HepG2 (cell line): Measurements from ENCODE around the gene XPR1. TPM values are rescaled to one million over a fixed set of nuclear protein-coding genes. Genes with fewer than 3 reads are reported as not detected.

ENCODE experiments used
- ATAC-seq: fragments of 200-7000 bp; cut with Tn5 transposase; 3 replicates; pipeline ENCODE4 v1.9.1; 2020; ENCODE audit warnings: mild to moderate bottlenecking, moderate library complexity
- BruUV-seq: library from RNA; stranded (reverse); fragments of 400-500 nt; replicated peaks from 2 replicates; lab custom pipeline; 2021; lab: Mats Ljungman, UMichigan
- CTCF ChIA-PET: fragments of 300-600 bp; formaldehyde crosslinking; extraction: SDS; loops from one replicate; lab custom pipeline; 2021; ENCODE audit warnings: low total read pairs, inconsistent platforms, low intra/inter-chr PET ratio; lab: Yijun Ruan, JAX
- POLR2A ChIA-PET: fragments of 350-600 bp; sonication (Branson Sonifier 250); formaldehyde crosslinking; loops from one replicate; lab custom pipeline; 2020; ENCODE audit warnings: antibody characterized with exemption, inconsistent platforms; lab: Yijun Ruan, JAX
- DNase-seq: peaks from one replicate; pipeline ENCODE4 v3.0.0-alpha.2; 2015; ENCODE audit warnings: low spot score
- FAIRE-seq: peaks from 3 replicates; lab custom pipeline; 2011; peaks lifted over from hg19 to GRCh38; lab: Jason Lieb, UNC
- H2AFZ ChIP-seq: one replicate; pipeline ENCODE4 v1.6.1; 2011; ENCODE audit warnings: low read length, inconsistent platforms
- H3K27ac ChIP-seq: fragments of 300-600 bp; 3 replicates; pipeline ENCODE4 v1.8.0; 2011; ENCODE audit warnings: mixed run types, mild to moderate bottlenecking, mixed read lengths, low read length, inconsistent platforms; ENCODE audit not compliant: insufficient read depth; ENCODE audit errors: extremely low read length
- H3K27me3 ChIP-seq, 2 experiments: fragments of 200-600 bp in 1 of 2; 2 replicates in 1 of 2; 3 replicates in 1 of 2; pipeline versions ENCODE4 v1.6.0 to v1.8.0; 2011; ENCODE audit warnings: low read length in 2 of 2, mild to moderate bottlenecking in 2 of 2, moderate library complexity in 2 of 2, inconsistent platforms in 1 of 2; ENCODE audit not compliant: insufficient read depth in 2 of 2, control insufficient read depth in 1 of 2
- H3K36me3 ChIP-seq, 2 experiments: fragments of 200-600 bp in 1 of 2; replicated peaks in 1 of 2; 2 replicates in 1 of 2; 3 replicates in 1 of 2; pipeline versions ENCODE4 v1.5.1 to v1.8.0; 2011; ENCODE audit warnings: low read length in 2 of 2, inconsistent platforms in 1 of 2; ENCODE audit not compliant: insufficient read depth in 2 of 2, control insufficient read depth in 1 of 2
- H3K4me1 ChIP-seq: 2 replicates; pipeline ENCODE4 v1.5.1; 2012; ENCODE audit warnings: low read length, inconsistent platforms; ENCODE audit not compliant: insufficient read depth
- H3K4me2 ChIP-seq: 2 replicates; pipeline ENCODE4 v1.6.0; 2011; ENCODE audit warnings: low read depth, low read length, inconsistent platforms
- H3K4me3 ChIP-seq, 3 experiments: fragments of 200-600 bp in 1 of 3; sonication (generic), shearing (Covaris generic) in 1 of 3; replicated peaks in 1 of 3; 2 replicates each; pipeline ENCODE4 v1.5.1; 2011 to 2016; ENCODE audit warnings: low read length in 3 of 3, inconsistent platforms in 2 of 3, low read depth in 2 of 3, mild to moderate bottlenecking in 2 of 3, control low read depth in 1 of 3, mixed read lengths in 1 of 3; ENCODE audit not compliant: insufficient read depth in 1 of 3
- H3K79me2 ChIP-seq: one replicate; pipeline ENCODE4 v1.6.1; 2011; ENCODE audit warnings: low read length, inconsistent platforms; ENCODE audit not compliant: insufficient read depth
- H3K9ac ChIP-seq: 2 replicates; pipeline ENCODE4 v1.6.0; 2011; ENCODE audit warnings: mild to moderate bottlenecking, low read depth, low read length, inconsistent platforms; ENCODE audit not compliant: insufficient read depth
- H3K9me3 ChIP-seq: 2 replicates; pipeline ENCODE4 v1.5.1; 2012; ENCODE audit warnings: mild to moderate bottlenecking, low read length
- H4K20me1 ChIP-seq: 2 replicates; pipeline ENCODE4 v1.6.0; 2011; ENCODE audit warnings: inconsistent platforms, mild to moderate bottlenecking, low read length, moderate library complexity; ENCODE audit not compliant: insufficient read depth
- ATF1 ChIP-seq: IDR thresholded peaks from 2 replicates; pipeline ENCODE4 v1.6.1; 2016; ENCODE audit warnings: mild to moderate bottlenecking, control low read depth
- FOSL2 ChIP-seq: sonication (generic); formaldehyde crosslinking; IDR thresholded peaks from 2 replicates; pipeline ENCODE4 v1.4.0; 2020; ENCODE audit warnings: missing genetic modification reagents
- MAFG ChIP-seq: sonication (generic); formaldehyde crosslinking; IDR thresholded peaks from 2 replicates; pipeline ENCODE4 v1.5.1; 2020; ENCODE audit warnings: mild to moderate bottlenecking, missing genetic modification reagents
- NR2F1 ChIP-seq, 2 experiments: fragments of 450-650 bp in 1 of 2; formaldehyde crosslinking in 1 of 2; IDR thresholded peaks; 2 replicates each; pipeline versions ENCODE4 v1.5.0 to v1.6.1; 2016 to 2020; ENCODE audit warnings: mild to moderate bottlenecking in 1 of 2, missing compliant biosample characterization in 1 of 2, missing genetic modification reagents in 1 of 2, moderate library complexity in 1 of 2
- SOX13 ChIP-seq, 3 experiments: fragments of 450-650 bp in 1 of 3; sonication (generic) in 1 of 3; formaldehyde crosslinking in 1 of 3; IDR thresholded peaks in 2 of 3; conservative IDR thresholded peaks in 1 of 3; 2 replicates each; pipeline versions ENCODE4 v1.5.0 to v1.6.1; 2016 to 2020; ENCODE audit warnings: antibody characterized with exemption in 1 of 3, mild to moderate bottlenecking in 1 of 3, missing compliant biosample characterization in 1 of 3, missing genetic modification reagents in 1 of 3, moderate library complexity in 1 of 3
- TAF1 ChIP-seq: sonication (generic); formaldehyde crosslinking; IDR thresholded peaks from 2 replicates; pipeline ENCODE4 v1.4.0; 2020; ENCODE audit warnings: missing genetic modification reagents
- ZBTB21 ChIP-seq: sonication (generic); formaldehyde crosslinking; IDR thresholded peaks from 2 replicates; pipeline ENCODE4 v1.4.0; 2020; ENCODE audit warnings: missing genetic modification reagents
- WGBS: methylation state at CpG from one replicate; pipeline ENCODE4 v1.1.6; 2017; ENCODE audit warnings: low lambda C conversion rate; 5-methylcytosine and 5-hydroxymethylcytosine counted together
- in situ Hi-C: cut with HindIII; loops from 2 replicates; pipeline ENCODE4 v1.10.0; 2017; ENCODE audit warnings: low pct_unique_long_range_greater_than_20kb; ENCODE audit not compliant: extremely low pct_ligation_motif_present
- intact Hi-C: fragments of 100-400 bp; cut with micrococcal nuclease; formaldehyde crosslinking; loops from one replicate; pipeline ENCODE4 v1.10.0; 2022; ENCODE audit not compliant: unreplicated experiment
- polyA plus RNA-seq, 8 experiments: library from polyadenylated mRNA; depleted of rRNA in 3 of 8; stranded (reverse) in 7 of 8; unstranded in 1 of 8; fragments of >200 nt; fragmentation: Illumina TruSeq in 4 of 8; extraction: Trizol in 4 of 8; gene quantifications; 2 replicates each; pipeline versions ENCODE4 v1.2.1 to v1.2.3, GENCODE V29; 2011 to 2016; ENCODE audit warnings: low read depth in 4 of 8, missing spikeins in 1 of 8, mixed read lengths in 1 of 8; ENCODE audit not compliant: insufficient read depth in 1 of 8
- total RNA-seq, 5 experiments: library from RNA; depleted of rRNA; stranded (reverse); fragments of >200 nt; fragmentation: Illumina TruSeq; extraction: Trizol; gene quantifications; 2 replicates each; pipeline ENCODE4 v1.2.3, GENCODE V29; 2016; ENCODE audit warnings: low read depth in 1 of 5
- TF ChIP-seq, protein P1 (sequence below): IDR thresholded peaks from 2 replicates; pipeline ENCODE4 v1.6.1; 2016; ENCODE audit warnings: control low read depth

Gene XPR1
- total and polyA plus RNA-seq, 2 of the 13 experiments (the other 11 are each of a cell fraction or from before 2014, with no cell fraction given): 22.3 to 23.6 TPM

DNA sequence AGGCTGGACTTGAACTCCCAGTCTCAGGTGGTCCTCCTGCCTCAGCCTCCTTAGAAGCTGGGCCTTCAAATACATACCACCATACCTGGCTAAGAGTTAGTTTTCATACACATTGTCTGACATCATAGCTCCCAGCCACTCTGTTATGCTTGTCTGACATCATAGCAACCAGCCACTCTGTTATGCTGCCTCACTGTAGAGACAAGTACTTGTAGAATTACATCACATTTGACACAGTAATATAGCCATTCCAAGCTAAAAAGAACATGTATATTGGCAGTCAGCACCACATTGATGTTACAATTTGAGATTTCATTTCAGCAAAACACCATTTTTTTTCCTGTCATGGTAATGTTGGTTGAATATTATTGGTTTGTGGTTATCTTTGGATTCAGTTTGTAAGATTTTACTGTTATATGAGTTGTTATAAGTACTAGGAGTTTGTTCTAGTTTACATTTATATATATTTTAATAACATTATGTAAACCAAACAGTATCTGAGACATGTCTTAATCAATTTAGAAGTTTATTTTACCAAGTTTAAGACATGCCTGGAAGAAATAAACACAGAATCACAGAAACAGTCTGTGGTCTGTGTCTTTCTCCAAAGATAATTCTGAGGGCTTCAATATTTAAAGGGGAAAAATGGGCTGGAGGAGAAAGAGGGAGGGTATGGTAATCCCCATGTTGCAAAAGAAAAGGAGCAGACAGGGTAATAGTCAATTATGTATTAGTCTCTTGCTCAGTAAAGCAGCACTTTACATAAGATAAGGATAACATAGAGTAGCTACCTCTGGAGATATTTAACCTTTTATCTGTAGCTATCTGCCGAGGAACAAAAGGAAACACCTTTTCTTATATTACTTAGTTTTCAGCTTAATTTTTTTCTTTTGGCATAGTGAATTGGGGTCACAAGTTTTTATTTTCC, 43.0 kb downstream of the XPR1 start:
- Histone ChIP-seq H3K4me1 (peaks cover 7% of the 10 kb centered on the region; the same call in 1 of the 2 replicates), H4K20me1 (no peaks in the 10 kb centered on the region), H3K4me2 (no peak overlapping the region), H3K27ac (no peak overlapping the region), H3K9me3 (peaks cover 9% of the 10 kb centered on the region; the same call in 1 of the 2 replicates), H3K27me3 (no peaks in the 10 kb centered on the region), H2AFZ (no peak overlapping the region), H3K9ac (no peak overlapping the region), H3K36me3 (no peaks in the 10 kb centered on the region), H3K4me3 (no peak overlapping the region), H3K79me2 (peaks cover under 1% of the 10 kb centered on the region)
- FAIRE-seq (no peak), DNase-seq (no peak), ATAC-seq (no peak)
- intact Hi-C loops (no loop called here), in situ Hi-C loops (no loop called here)
- TF ChIP-seq, protein P1, sequence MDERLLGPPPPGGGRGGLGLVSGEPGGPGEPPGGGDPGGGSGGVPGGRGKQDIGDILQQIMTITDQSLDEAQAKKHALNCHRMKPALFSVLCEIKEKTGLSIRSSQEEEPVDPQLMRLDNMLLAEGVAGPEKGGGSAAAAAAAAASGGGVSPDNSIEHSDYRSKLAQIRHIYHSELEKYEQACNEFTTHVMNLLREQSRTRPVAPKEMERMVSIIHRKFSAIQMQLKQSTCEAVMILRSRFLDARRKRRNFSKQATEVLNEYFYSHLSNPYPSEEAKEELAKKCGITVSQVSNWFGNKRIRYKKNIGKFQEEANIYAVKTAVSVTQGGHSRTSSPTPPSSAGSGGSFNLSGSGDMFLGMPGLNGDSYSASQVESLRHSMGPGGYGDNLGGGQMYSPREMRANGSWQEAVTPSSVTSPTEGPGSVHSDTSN (CRISPR knock-in tag): no peak
- TF ChIP-seq ZBTB21 (CRISPR knock-in tag): peak; percentile 65; the same call in 1 of the 2 replicates
- TF ChIP-seq ATF1 (CRISPR knock-in tag): no peak
- 51% methylated on average over 1 of the region's 1 CpG for whole genome bisulfite sequencing
- ChIA-PET CTCF (no interaction called here), POLR2A (no interaction called here)
- BruUV-seq: no TSS peak

DNA sequence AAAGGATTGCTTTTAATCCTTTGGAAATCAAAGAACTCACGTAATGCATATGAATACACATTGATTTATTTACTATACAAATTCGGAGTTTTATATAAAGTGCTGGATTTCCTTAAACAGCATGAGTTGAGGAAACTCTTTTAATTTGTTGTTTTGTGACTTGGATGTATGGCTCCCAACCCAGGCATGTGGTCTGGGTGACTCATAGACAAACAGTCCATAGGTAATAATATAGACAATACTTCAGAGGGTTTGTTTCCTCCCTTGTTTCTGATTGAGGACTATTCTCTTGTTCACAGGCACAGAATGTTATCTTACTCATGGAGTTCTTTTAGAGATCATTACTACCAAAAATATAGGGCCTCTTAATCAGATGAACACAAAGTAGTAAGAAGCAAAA, 43.8 kb downstream of the XPR1 start:
- no peak overlapping the region for H3K4me2 ChIP-seq
- no peaks in the 10 kb centered on the region for H3K79me2 ChIP-seq
- H3K36me3 ChIP-seq: no peaks in the 10 kb centered on the region
- FAIRE-seq: peak; percentile 42
- no peak overlapping the region for H3K4me3 ChIP-seq
- H3K9ac ChIP-seq: no peak overlapping the region
- 88% methylated on average over 2 of the region's 2 CpGs for WGBS
- TF ChIP-seq MAFG (CRISPR knock-in tag): no peak
- TF ChIP-seq FOSL2: peak; percentile 42; the same call in 1 of the 2 replicates
- no peak for TF ChIP-seq TAF1 (CRISPR knock-in tag)
- TF ChIP-seq NR2F1 (CRISPR knock-in tag; IDR thresholded peaks at IDR 0.05): no peak
- TF ChIP-seq SOX13 (IDR thresholded peaks at IDR 0.05): no peak
- 0 out of 4 replicates have a peak, but pooled peaks of 1 of the 2 experiments have one; percentile 8 for TF ChIP-seq SOX13 (CRISPR knock-in tag; conservative IDR thresholded peaks at IDR 0.05 in 1 of 2, IDR thresholded peaks at IDR 0.05 in 1 of 2)
- ChIA-PET CTCF (no interaction called here), POLR2A (no interaction called here)
- BruUV-seq: no TSS peak
- no peaks in the 10 kb centered on the region for H3K27me3 ChIP-seq
- peaks cover 7% of the 10 kb centered on the region; the same call in 1 of the 2 replicates for H3K4me1 ChIP-seq
- no peak overlapping the region for H3K27ac ChIP-seq
- no peaks in the 10 kb centered on the region for H4K20me1 ChIP-seq
- intact Hi-C loops (no loop called here), in situ Hi-C loops (no loop called here)
- H2AFZ ChIP-seq: no peak overlapping the region
- ATAC-seq: peak; percentile 36; the same call in 1 of the 3 replicates
- H3K9me3 ChIP-seq: peaks cover 7% of the 10 kb centered on the region; the same call in 1 of the 2 replicates
- peak; percentile 25 for DNase-seq
